SU-DHL-6 (cell line): Measurements from ENCODE around the gene TAS2R30.

ENCODE experiments used
- CTCF ChIP-seq: fragments of 200-600 bp; sonication (generic); IDR thresholded peaks from one replicate; pipeline ENCODE4 v1.5.1; 2017; ENCODE audit warnings: antibody characterized with exemption, mild to moderate bottlenecking, low read length, moderate library complexity; ENCODE audit not compliant: insufficient read depth, poor library complexity, severe bottlenecking
- EZH2phosphoT487 ChIP-seq: fragments of 200-600 bp; sonication (generic), shearing (Covaris generic); conservative IDR thresholded peaks from 2 replicates; pipeline ENCODE4 v1.6.1; 2018; ENCODE audit warnings: mild to moderate bottlenecking, antibody characterized with exemption, low read length, moderate library complexity, mixed read lengths

- no peak for TF ChIP-seq CTCF
- TF ChIP-seq EZH2phosphoT487 = no peak
Observed at GRCh38 chr12:11164384-11164783, 29.9 kb upstream of the TAS2R30 start.
